GM19372 (cell line): ENCODE measurements around the gene SDCBP2.

Experiments
- ATAC-seq: cut with Tn5 transposase; IDR thresholded peaks from one replicate; pipeline ENCODE4 v1.9.1; 2021; ENCODE audit warnings: mild to moderate bottlenecking, low read depth, moderate library complexity; ENCODE audit not compliant: unreplicated experiment

Gene SDCBP2

GRCh38 chr20:1278993-1279392 lies 49.9 kb downstream of the SDCBP2 start:
- ATAC-seq: no peak

GRCh38 chr20:1277529-1278322 lies 51.2 kb downstream of the SDCBP2 start:
- ATAC-seq: no peak

GRCh38 chr20:1275919-1276318 lies 53.0 kb downstream of the SDCBP2 start:
- no peak for ATAC-seq

GRCh38 chr20:1274485-1275311 lies 54.2 kb downstream of the SDCBP2 start:
- ATAC-seq: no peak

- no peak for ATAC-seq
Measured at GRCh38 chr20:1273366-1273765, 55.6 kb downstream of the SDCBP2 start.

- ATAC-seq: no peak
Measured at GRCh38 chr20:1272368-1273100, 56.4 kb downstream of the SDCBP2 start.

GRCh38 chr20:1269850-1270249 lies 59.1 kb downstream of the SDCBP2 start:
- ATAC-seq: no peak

- ATAC-seq: no peak
Measured at GRCh38 chr20:1269235-1269634, 59.7 kb downstream of the SDCBP2 start.

GRCh38 chr20:1267809-1268374 lies 61.0 kb downstream of the SDCBP2 start:
- ATAC-seq: no peak

GRCh38 chr20:1267161-1267560 lies 61.8 kb downstream of the SDCBP2 start:
- ATAC-seq: no peak

GRCh38 chr20:1266167-1266973 lies 62.6 kb downstream of the SDCBP2 start, which contains the start of gene SNPH:
Gene SNPH, plus strand, starts transcription at chr20:1266294. Its CDS starts 29,946 bp downstream, at chr20:1296240.
- peak; percentile 81 for ATAC-seq

- no peak for ATAC-seq
Measured at GRCh38 chr20:1265916-1266166, 63.1 kb downstream of the SDCBP2 start.

- no peak for ATAC-seq
Measured at GRCh38 chr20:1265226-1265915, 63.6 kb downstream of the SDCBP2 start.

GRCh38 chr20:1264727-1265126 lies 64.2 kb downstream of the SDCBP2 start:
- no peak for ATAC-seq

GRCh38 chr20:1263853-1264252 lies 65.1 kb downstream of the SDCBP2 start:
- no peak for ATAC-seq
